ENCODE data around the gene ABCA12.

The ABCA12 gene

DNA sequence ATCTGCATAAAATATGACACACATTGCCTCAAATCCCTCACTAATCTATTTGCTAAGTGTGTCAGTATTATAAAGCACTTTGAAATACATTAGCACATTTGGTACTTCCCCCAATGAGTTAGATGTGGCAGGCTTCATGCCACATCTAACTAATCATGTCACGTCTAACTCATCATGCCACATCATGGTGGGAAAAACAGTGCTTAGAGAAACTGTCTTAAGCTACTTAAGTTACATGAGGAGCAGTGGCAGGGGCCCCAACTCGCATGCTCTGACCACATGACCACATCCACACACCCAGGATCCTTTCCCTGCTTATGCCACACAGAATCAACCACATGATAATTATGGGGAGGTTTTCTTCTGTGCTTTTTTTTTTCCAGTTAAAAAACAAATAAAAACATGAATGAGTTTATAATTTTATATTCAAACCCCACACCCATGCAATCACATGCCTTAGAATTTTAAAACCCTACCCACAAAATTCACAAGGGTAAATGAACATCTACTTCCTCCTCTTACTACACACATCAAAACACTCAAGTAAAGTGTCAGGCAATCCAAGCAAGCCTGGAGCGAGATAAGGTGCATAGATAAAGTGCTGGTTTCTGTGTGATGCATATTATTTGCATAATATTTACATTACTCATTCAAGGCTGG, 1.6 kb downstream of the ABCA12 start:
- DNase-seq: no peak

DNA sequence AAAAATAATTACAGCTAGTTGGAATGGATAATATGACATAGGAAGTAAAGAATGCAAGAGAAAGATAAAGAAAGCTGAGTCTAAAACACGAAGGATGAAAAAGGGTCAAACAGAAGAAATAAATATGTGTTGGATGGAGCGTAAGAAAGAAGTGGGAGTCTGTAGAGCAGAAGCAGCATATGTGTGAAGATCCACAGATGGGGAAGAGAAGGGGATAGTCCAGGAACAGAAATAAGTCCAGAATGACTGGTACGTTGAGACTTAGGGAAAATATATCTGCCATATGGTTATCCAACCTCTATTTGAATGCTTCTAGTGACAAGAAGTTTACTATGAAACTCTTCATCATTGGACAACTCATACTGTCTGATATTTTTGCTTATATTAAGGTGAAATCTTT, 18.0 kb downstream of the ABCA12 start:
- DNase-seq: no peak

DNA sequence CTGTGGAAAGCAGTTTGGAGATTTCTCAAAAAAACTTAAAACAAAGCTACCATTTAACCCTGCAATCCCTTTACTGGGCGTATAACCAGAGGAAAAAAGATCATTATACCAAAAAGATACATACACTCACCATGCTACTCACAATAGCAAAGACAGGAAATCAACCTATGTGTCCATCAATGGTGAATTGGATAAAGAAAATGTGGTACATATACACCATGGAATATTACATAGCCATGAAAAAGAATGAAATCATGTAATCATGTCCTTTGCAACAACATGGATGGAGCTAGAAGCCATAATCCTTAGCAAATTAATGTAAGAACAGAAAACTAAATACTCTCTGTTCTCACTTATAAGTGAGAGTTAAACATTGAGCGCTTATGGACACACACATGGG, 18.6 kb downstream of the ABCA12 start:
- no peak for DNase-seq

DNA sequence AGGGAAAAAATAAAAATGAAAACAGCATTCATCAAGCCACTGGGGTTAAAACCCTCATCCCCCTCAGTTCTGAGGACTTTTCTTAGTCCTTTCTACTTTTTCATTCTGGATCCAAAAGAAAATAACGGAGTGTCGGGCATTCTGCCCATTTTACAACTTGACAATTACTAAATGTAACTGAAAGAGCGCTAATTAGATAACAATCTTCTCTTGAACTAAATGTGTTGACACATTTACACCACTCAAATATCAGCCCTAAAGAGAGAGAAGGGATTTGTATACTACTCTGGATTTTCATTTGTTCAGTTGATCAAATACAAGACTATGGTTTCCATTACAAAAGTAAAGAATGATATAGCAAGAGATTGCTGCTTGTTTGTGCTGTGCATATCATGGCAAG, 27.5 kb downstream of the ABCA12 start:
- no peak for DNase-seq

DNA sequence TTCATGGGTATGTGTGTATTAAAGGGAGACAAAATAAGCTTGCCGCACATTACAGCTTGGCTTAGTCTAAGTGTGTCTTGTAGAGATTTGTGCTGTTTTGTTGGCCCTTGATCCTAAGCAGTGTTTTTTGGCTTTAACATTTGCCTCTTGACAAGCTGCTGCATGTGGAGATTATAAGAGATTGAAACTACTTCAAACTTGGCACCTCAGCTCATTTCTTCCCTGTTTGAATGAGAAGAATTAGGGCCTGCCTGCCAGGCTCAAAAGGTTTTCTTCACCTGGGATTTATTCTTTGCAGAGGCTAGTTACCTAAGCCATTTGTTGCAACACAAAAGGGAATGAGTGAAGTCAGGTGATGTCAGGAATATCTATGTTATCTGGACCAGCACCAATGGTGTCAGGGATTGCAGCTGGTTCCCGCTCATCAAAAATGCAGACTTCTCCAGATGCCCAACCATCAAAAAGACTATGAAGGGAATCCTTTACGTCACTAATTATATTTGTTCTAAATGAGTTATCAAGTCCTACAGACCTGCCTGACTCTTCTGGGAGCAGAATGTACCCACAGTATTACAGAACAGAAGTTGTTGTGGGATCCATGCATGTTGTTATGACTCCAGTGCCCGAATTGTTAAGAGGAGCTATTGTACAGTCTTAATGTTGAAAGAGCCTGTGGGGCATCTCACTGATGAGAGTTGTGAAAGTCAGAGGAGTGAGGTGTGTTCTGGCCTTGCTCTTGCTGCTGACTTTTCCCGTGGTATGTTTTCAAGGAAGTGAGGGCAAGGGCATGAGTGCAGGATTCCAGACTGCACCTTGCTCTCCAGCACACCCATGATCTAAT, 31.0 kb downstream of the ABCA12 start:
- DNase-seq: no peak

DNA sequence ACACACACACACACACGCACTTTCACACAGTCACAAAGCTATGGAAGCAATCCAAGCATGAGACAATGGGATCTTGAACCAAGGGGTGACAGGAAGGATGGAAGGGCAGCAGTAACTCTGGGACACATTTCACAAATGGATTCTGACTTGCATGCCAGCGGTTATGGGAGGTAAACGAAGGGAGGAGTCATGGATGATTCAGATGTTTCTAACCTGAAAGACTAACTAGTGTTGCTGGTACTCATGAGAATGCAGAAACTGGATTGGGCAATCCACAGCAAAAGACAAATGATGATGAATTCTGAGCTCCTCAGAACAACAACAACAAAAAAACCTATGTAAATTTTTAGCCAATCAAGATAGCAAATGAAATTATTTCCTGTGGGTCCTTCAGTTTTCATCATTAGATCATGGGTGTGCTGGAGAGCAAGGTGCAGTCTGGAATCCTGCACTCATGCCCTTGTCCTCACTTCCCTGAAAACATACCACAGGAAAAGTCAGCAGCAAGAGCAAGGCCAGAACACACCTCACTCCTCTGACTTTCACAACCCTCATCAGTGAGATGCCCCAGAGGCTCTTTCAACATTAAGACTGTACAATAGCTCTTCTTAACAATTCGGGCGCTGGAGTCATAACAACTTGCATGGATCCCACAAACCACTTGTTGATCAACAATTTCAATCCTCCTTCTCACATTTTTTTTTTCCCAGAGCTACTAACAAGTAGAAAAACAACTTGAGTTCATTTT, 32.6 kb downstream of the ABCA12 start:
- DNase-seq: no peak

DNA sequence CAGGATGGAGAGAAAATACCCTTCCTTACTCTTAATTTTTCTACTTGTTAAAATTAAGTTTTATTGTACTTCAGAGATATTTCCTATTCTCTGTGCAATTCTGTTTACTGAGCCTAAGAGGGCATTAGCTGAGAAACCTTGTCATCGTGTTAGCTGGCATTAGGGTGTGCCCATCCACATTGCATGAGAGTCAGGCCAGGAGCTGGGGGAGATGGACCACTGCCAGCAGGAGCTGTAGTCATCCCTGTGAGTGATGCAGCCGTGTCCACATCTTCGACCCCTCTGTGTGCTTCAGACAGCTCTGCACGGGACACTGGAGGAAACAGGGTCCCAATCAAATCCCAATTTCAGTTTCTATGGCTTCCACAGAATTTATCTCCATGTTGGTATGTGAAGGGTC, 34.2 kb downstream of the ABCA12 start:
- DNase-seq: no peak

DNA sequence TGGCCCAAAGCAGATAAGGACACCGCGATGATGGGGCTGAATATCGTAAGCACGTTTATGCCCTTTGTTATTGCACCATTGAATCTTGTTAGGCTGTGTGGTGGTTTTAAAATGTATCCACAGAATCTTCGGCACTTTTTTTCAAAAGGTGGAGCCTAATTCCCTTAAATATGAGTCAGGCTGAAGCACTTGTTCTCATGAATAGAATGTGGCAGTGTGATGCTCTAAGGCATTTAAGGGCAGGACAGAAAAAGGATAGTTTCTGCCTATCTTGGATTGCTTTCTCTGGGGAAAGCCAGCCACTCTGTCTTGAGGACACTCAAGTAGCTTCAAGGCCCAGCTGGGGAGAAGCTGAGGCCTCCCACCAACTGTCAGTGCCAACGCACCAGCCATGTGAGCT, 39.6 kb downstream of the ABCA12 start:
- no peak for DNase-seq

DNA sequence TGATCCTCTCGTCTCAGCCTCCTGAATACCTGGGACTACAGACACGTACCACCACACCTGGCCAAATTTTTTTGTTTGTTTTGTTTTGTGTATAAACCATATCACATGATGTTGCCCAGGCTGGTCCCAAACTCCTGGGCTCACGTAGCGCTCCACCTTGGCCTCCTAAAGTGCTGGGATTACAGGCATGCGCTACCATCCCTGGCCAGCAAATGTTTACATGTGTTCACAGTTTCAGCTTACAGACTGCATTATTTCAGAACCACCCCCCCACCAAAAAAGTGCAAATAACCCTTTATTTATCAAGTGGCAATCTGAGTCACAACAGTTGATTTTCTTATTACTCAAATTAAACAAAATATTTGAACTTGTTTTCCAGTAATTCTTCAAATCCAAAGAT, 54.3 kb downstream of the ABCA12 start:
- no peak for DNase-seq

DNA sequence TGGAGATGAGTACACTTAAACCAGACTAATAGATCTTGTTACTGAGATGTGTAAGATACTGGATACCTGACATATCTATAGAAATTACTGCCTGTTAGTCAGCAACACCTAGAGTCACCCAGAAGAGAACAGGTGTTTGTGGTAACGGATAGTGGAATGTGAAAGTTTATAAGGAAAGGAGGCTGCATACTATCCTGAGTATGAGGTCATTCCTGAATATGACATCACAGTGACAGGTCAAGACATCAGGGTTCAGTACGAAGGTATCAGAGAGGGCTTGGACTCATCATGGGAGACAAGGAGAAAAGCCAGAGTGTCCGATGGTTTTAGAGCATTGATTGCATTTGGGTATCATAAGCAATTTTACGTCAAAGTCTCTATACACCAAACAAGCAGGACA, 55.3 kb downstream of the ABCA12 start:
- no peak for DNase-seq

DNA sequence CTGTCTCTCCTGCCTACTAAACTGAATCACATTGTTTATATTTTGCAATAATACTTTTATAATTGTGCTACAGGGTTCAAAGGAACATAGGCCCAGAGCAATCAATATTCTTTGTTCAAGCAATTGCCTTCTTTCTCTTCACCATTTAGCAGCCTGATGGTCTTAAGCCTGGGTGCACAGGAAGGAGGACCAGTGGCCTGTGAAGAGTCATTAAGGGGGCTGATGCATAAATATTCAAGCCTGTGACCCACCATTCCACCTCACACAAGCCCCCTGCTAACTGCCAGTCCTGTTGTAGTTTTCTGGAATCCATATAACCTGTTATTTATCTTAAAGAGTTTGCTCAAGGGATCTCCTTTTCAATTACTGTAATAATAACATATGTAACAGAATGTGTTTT, 56.0 kb downstream of the ABCA12 start:
- no peak for DNase-seq

DNA sequence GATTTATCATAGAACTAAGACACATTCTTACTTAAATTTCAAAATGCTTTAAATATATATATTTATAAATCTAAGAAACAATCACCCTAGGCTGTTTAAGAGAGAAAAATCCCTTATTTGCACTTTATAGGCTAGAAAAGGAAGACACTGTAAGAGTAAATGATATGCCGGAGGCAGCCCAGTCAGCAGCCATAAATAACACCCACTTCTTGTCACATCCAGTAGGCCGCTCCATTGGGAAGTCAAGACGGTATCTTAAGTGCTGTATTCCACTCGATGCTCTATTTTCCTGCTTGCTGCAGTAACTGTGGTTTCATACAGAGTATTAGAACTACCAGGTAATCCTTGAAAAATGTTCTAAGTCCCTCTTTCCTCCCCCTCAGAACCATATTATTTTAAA, 57.9 kb downstream of the ABCA12 start:
- DNase-seq: no peak

DNA sequence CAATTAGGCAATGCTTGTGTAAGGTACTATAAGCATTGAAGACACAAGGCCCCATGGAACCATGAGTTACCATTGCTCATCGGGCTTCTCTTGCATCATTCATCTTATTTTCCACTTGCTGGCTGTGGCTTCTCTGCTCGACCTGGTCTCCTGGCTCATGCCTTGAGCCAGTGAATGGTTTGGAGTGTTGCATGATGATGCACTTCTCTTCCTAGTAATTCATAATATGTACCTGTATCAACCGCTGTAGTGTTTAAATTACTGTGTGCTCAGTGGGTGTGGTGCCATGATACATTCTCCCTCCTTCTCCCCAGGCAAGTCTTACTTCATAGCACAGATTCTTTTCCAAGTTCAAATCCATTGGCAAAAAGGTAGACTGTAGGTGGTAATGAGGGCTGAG, 66.8 kb downstream of the ABCA12 start:
- no peak for DNase-seq

DNA sequence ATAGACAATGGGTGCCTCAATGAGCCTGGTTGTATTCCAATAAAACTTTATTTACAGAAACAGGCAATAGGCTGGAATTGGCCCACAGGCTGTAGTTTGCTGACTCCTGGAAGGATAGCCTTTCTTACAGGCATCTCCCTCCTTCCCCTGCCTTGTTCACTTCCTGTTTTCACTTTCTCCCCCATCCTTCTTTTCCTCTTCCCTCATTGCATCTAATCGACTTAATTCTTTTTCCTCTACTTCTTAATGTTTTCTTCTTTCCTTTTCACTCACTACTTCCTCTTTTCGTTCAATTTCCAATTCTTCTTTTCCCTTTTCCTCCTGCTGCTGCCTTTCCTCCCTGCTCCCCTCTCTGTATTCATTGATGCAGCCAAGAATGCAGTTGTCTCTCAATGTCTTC, 70.0 kb downstream of the ABCA12 start:
- no peak for DNase-seq

DNA sequence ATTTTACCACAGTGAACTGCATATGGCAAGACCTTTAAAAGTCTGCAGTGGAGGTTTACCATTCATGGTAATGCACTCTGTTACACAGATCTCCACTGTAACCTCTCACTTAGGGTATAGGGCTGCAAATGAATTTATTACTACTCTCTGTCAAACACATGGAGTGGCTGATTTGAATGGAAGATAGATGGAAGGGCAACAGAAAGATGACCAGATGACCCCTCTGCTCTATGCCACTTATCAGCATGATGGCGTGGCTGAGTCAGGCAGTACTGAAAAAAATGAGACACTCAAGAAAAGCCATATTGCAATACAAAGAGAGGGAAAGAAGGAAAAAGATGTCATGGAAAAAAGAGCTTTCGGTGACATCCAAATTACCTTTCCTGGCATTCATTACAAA, 72.3 kb downstream of the ABCA12 start:
- DNase-seq: no peak

DNA sequence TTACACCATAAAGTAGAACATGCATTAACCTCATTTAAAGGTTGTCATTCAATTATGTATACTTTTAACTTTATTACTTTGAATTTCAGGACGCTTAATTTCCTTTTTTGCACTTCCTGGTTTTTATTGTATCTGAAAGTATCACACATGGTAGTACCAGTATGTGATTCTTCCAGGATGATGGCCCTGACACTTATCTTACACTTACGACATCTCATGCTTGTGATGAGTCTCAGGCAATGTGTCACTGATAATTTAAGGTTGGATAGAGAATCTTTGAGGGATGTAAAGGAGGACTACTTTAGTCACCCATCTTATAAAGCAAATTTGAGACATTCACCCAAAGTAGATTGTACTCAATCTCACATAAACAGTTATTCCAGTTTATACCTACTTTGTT, 74.9 kb downstream of the ABCA12 start:
- no peak for DNase-seq

DNA sequence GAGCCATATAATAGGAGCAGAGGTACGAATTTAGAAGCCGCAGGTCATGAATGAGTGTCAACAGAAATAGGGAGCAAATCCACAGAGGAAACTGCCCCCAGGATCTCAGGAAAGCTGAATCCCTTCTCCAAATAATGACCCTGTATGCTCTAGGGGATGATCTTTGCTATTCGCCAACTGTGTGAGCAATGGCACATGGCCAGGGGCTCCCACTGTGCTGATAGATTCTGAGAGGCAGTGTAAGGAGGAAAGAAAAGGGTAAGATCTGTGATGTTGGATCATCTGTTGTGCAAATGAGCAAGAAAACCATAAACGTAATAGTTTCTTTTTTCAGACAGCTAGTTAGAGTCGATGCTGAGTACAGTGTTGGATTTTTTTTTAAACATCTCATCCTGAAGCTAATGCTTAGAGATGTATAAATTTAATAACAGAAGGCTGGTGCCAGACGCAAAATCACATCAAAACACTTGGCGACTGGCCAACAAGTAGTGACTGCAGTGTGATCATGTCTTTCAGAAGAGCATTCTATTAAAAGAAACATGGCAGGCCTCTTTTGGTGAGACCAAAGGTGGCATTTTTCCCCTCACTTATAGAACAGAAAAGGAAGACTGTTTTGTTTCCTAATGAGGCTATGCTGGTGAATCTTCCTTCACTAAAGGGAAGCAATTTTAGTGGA, 77.4 kb downstream of the ABCA12 start:
- DNase-seq: no peak

DNA sequence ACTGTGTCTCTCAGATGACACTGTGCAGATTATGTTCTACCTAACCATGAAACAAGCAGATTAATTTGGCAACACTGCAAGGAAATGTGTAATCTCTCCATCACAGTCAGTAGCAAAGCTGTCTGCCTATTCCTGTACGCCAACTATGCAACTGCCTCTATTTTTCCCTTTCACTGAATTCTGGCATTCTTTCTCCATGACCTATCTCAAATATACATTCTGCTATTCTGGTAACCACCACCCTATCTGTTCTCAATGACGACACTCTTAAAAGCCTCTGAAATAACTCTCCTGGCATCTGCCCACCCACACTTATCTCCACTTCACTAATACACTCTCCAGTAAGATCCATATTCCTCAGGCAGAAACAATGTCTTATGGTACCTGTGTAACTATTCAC, 78.7 kb downstream of the ABCA12 start:
- DNase-seq: no peak

DNA sequence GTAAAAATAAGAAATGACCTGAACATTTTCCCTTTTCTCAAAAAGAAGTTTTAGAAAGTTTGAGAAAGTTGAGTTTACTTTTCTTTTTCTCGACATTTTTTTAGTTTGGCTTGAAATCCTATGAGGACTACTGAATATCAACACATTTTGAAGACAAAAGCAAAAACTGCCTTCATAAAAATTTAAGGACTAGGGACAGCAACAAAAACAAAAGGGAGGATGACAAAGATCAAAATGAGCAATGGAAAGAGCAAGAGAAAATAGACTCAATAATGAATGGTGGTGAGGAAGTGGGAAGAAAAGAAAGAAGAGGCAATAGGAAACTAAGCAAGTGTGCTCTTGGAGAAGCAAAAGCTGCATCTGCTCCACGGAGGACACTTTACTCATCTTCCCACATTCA, 82.5 kb downstream of the ABCA12 start:
- DNase-seq: no peak

DNA sequence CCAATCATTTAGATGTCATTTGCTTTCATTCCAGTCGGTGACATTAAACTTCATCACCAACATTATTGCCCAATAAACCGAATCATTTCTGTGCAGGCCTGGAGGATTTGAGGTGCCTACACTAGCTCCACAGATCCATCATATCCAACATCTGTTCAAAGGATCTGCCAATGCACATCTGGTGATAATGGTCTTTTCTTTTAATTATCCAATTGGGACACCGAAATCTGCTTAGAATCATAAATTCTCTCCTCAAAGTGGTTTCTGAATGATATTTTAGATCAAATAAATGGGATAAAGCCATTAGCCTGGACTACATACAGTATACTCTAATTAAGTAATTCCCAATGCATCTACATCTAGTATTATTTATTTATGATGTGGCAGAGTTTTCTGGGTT, 85.6 kb downstream of the ABCA12 start:
- no peak for DNase-seq

DNA sequence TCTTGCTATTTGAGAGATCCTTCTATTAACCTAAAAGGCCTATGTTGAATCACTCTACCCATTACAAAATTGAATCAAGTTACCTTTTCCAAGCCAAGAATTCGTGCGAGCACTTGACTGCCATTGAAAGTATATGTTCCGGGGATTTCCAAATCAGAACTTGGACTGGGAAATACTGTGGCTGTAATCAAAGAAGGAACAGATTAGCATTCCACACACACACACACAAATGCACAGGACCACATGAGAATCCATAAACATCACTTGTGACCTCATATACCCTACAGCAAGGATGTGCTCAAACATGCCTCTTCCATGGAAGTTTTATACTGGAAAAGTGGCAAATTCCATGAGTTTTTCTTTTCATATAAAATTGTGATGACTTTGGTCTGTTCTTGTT, 86.0 kb downstream of the ABCA12 start:
- no peak for DNase-seq

DNA sequence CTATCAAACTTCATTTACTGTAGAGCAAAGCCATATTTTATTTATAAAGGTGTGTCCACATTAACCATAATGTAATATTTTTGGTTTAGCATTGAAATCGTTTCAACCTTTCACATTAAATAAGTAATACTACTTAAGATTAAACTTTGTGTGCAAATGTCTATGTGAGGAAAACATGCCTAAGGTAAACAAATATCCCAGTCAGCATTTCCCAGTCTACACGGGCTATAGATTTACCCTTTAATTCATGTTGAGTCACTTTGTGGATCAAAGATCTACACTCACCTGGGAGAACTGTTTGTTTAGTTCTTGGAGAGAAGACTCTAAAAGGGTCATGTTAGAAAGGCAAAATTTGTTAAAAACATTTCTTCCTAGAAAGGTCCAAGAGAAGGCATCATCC, 89.1 kb downstream of the ABCA12 start:
- no peak for DNase-seq

DNA sequence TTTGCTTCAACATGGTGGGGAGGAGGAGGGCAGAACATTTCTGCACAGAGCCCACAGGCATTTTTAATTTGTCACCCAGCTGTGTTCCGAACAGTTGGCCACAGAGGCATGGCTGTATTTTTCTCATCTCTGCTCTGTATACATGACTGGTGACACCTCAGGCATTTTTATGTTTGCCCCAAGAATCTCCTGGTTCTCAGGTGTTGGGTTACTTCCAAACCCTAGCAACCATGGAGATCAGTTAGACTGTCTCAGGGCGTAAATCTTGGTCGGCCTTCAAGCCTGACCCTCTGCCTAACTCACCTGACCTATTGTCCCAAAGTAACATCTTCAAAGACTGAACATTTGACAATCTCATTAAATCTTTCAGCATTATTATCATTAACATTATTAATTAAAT, 100.0 kb downstream of the ABCA12 start:
- DNase-seq: no peak

DNA sequence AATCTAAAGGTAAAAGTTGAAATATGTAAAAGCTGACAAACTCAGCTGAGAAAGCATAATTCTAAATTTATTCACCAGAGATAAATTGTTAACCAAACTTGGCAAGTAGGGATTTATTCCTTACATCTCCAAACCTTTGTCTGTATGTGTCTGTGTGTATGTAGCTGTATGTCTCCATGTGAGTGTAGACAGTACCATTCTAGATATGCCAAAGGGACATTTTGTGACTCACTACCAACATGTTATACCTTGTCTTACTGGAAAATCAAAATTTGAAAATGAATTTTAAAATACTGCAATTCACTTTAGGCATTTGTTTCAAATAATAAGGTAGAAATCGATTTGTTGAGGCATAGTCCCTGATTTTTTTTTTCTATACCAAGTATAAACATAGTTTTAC, 102.1 kb downstream of the ABCA12 start:
- no peak for DNase-seq
